GM18520 (cell line): ENCODE measurements around the gene DGKH.
"Not testable (repeated sequence)": the region's sequence is repeated elsewhere in the genome, so short reads cannot be mapped to it uniquely, and the experiment has no call there.

Source experiments
- ATAC-seq: cut with Tn5 transposase; IDR thresholded peaks from one replicate; pipeline ENCODE4 v1.9.1; 2021; ENCODE audit not compliant: unreplicated experiment

Gene DGKH

GRCh38 chr13:42153199-42154113, 105.0 kb downstream of the DGKH start:
- ATAC-seq = no peak

GRCh38 chr13:42155251-42155650, 106.8 kb downstream of the DGKH start:
- ATAC-seq = no peak

DNA sequence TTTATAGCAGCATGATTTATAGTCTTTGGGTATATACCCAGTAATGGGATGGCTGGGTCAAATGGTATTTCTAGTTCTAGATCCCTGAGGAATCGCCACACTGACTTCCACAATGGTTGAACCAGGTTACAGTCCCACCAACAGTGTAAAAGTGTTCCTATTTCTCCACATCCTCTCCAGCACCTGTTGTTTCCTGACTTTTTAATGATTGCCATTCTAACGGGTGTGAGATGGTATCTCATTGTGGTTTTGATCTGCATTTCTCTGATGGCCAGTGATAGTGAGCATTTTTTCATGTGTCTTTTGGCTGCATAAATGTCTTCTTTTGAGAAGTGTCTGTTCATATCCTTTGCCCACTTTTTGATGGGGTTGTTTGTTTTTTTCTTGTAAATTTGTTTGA, 114.9 kb downstream of the DGKH start:
- not testable (repeated sequence) for ATAC-seq

- ATAC-seq = not testable (repeated sequence)
Measured at GRCh38 chr13:42163910-42164309, 115.5 kb downstream of the DGKH start.

- ATAC-seq = no peak
Measured at GRCh38 chr13:42164557-42165125, 116.2 kb downstream of the DGKH start.

- no peak for ATAC-seq
Measured at GRCh38 chr13:42168496-42168895, 120.0 kb downstream of the DGKH start.

DNA sequence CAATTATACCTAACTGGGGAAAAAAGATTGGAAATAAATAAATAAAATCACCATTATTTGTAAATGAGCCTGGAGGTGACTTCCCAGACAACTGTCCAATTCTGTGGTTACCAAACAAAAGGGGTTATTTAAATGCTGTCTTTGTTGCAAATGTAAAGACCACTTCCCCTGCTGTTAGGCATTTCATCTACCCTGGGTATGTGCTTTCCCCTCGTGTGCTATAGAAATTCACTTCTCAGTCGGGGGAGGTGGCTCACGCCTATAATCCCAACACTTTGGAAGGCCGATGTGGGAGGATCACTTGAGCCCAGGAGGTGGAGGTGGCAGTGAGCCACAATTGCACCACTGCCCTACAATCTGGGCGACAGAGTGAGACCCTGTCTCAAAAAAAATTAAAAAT, 121.6 kb downstream of the DGKH start:
- ATAC-seq = no peak

- ATAC-seq = no peak
Measured at GRCh38 chr13:42173789-42174343, 125.4 kb downstream of the DGKH start.

- ATAC-seq = no peak
Measured at GRCh38 chr13:42174344-42175162, 126.1 kb downstream of the DGKH start.

DNA sequence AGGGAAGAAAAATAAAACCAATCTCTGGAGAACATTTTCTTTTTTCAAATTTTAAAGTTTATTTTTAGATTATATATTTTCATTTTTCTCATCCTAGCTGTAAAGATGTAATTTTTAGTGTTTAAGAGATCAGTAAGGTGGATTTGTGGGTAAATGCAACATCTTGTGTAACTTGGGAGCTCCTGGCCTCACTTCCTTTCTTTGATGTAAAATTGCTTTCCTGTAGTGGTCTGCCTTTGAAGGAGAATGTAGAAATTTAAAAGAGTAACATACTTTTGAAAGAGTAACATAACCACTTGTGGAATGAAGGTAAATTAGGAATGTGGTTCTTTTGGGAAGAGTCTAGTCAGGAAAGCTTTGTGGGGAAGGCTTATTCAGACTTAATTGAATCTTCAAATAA, 127.8 kb downstream of the DGKH start:
- no peak for ATAC-seq

GRCh38 chr13:42177189-42177588, 128.7 kb downstream of the DGKH start:
- ATAC-seq = no peak

- ATAC-seq = no peak
Measured at GRCh38 chr13:42181381-42181953, 133.0 kb downstream of the DGKH start.

DNA sequence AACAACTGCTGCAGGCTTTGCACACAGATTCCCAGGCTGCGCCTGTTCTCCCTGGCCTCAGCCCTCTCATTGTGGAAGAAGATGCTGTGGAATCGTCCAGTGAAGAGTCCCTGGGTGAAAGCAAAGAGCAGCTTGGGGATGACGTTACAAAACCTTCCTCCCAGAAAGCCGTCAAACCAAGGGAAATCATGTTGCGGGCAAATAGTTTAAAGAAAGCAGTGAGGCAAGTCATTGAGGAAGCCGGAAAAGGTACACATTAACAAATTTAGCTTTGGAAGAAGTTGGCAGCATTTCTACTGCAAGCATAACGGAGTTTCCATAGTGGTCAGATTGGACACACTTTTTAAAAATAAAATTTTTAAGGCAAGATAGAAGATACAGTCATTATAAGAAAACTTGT, 140.6 kb downstream of the DGKH start:
- ATAC-seq = no peak

DNA sequence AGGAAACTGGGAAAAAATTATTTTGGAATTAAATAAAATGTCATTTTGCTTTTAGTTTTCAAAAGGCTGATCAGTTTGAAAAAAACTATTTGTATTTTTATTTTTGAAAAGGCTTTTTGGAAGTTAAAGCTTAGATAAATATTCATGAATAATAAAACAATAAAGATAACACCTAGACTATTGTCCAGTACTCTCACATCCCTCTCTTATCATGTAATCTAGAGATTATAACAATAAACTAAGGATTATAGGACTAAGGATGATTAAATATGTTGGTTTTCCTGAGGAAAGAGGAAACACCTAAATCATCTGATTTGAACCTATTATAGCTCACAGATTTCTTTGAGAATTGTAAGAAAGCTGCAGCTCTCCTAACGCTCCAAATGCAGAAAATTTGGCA, 142.1 kb downstream of the DGKH start:
- ATAC-seq = no peak

GRCh38 chr13:42211704-42212464, 163.4 kb downstream of the DGKH start:
- ATAC-seq = no peak

- ATAC-seq = no peak
Measured at GRCh38 chr13:42214446-42214845, 166.0 kb downstream of the DGKH start.

DNA sequence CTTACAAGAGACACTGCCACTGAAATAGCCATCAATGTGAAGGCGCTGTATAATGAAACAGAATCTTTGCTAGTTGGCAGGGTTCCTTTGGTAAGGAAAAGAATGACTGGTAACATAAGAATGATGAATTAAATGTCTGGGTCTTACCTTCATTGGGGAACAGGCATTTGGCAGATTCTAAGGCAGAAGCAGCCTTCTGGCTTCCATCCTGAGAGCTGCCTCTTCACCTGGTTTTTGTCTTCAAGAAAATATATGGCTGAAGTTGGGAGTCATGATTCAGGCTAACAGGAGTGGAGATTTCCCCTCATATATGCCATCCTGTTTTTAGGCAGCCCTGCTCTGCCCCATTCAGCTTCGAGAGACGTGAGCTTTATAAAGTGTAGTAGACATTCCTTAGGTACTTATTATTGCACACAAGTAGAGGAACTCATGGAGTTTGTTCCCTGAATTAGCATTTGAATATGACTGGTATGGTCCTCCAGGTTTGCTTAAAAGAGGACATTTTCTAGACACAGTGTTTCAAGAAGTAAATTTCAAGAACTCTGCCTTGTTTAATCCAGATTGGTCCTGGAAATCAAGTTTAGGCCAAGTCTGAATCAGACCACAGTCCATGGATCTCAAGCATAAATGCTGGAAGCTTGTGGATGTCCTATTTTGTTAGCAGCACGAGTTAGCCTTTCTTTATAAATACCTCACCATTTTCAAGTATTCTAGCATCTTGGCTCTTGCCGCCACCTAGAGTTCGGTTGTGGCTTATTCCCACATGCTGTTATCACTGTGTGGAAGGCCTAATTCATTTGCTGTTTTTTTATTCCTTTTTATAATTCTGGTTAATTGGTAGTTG, 167.4 kb downstream of the DGKH start:
- ATAC-seq = no peak

- ATAC-seq = no peak
Measured at GRCh38 chr13:42216422-42216735, 167.9 kb downstream of the DGKH start.

DNA sequence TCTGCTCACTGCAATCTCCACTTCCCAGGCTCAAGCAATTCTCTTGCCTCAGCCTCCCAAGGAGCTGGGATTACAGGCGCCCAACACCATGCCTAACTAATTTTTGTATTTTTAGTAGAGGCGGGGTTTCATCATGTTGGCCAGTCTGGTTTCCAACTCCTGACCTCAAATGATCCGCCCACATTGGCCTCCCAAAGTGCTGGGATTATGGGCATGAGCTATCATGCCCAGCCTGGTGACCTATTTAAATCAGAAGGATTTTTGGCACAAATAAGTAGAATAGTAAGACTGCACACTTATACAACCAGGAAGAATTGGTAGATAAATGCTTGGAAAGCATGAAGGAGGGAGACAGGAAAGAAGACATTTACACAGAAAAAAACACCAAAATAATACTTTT, 170.1 kb downstream of the DGKH start:
- ATAC-seq = no peak

DNA sequence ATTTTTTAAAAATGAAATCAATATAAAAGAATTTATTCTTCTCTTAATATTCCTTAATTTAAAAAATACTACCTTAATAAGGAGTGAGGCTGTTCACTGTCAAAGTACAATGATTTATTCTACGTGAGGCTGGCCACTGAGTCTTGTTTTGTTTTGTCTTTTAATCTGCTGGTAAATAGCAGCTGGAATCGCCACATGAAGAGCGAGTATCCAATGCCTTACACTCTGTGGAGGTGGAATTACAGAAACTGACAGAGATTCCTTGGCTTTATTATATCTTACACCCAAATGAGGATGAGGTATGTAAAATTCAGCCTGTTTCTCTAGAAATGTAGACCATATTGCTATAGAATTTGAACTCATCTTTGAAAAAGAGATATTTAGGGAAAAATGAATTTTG, 170.6 kb downstream of the DGKH start:
- no peak for ATAC-seq
